AG04449 (cell line): ENCODE results near the gene ZBTB42.

Experiments
- CTCF ChIA-PET: fragments of 350-600 bp; formaldehyde crosslinking; extraction: SDS; loops from one replicate; lab custom pipeline; 2021; ENCODE audit warnings: antibody characterized with exemption; lab: Yijun Ruan, JAX
- POLR2A ChIA-PET: fragments of 400-600, 350-600 bp; formaldehyde crosslinking; extraction: SDS; loops from one replicate; lab custom pipeline; 2020; ENCODE audit warnings: antibody characterized with exemption, inconsistent platforms; lab: Yijun Ruan, JAX
- DNase-seq: peaks from one replicate; pipeline ENCODE4 v3.0.0-alpha.2; 2010; ENCODE audit warnings: low read depth, low spot score
- H3K4me3 ChIP-seq: 2 replicates; pipeline ENCODE4 v1.5.1; 2011; ENCODE audit warnings: low read depth, mild to moderate bottlenecking, control low read depth, low read length
- TF ChIP-seq, protein P1 (sequence below): IDR thresholded peaks from one replicate; pipeline ENCODE4 v1.5.1; 2011; ENCODE audit warnings: mild to moderate bottlenecking, moderate library complexity, low read length, control low read depth, inconsistent platforms; ENCODE audit not compliant: insufficient read depth; ENCODE audit errors: missing control alignments

ZBTB42 gene

DNA sequence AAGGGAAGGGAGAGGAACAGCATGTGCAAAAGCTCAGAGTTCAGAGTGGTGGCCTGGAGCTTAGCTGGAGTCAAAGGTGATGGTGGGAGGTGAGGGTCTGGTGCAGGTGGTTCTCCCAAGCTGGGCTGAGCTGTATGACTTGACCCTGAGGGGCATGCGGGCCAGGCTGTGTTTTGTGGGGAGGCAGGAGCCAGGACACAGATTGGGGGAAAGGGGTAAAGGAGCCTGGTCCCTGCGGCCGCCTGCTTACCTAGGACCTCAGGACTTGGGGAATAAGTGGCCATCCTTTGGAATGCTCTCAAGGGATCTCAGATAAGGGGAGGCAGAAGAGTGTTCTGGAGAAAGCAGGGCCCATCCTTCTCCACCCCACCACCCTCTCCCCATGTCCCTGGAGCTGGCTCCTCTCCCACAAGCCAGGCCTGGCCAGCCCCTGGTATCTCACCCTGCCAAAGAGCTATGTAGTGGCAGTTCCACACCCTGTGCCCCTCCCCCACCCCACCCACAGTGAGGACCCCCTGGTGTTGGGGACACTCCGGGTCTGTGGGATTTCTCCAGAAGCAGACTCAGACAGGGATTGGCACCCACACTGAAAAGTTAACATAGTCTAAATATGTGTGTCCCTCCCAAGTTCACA lies 44.2 kb downstream of the ZBTB42 start:
- CTCF ChIA-PET = interaction anchor here (1.2 to 2.9 kb wide), 3 partner anchors 14 to 77 kb away, joined by 5 to 15 read pairs (median 6); no protein-coding TSS in a partner anchor
- POLR2A ChIA-PET = no interaction called here

DNA sequence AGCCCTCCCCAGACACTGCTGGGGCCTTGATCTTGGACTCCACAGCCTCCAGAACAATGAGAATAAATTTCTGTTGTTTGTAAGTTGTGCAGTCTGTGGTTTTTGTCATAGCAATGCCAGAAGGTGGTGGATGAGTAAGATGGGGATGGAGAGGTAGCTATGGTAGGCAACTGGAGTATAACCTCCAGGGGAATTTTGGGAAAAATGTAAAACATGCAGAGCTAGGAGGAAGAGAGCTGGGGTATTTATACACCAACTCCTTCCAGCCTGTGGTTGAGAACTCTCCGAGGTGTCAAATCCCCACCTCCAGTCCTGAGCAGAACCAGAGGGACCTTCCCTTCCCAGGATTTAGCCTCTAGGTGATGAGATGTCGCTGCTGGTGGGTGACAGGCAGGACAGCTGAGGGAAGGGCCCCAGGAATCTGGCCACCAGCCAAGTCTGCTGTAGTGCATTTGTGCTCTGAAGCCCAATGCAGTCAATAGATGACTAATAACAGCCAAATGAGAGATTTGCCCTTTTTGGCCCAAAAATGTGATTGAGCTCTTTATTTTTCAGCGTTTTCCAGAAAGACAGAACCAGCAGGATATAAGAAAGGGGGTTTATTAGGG lies 45.0 kb downstream of the ZBTB42 start:
- POLR2A ChIA-PET = no interaction called here

More for the DNA sequence above, 44.2 kb downstream of the ZBTB42 start:
- no peak overlapping the region for H3K4me3 ChIP-seq
- TF ChIP-seq, protein P1, sequence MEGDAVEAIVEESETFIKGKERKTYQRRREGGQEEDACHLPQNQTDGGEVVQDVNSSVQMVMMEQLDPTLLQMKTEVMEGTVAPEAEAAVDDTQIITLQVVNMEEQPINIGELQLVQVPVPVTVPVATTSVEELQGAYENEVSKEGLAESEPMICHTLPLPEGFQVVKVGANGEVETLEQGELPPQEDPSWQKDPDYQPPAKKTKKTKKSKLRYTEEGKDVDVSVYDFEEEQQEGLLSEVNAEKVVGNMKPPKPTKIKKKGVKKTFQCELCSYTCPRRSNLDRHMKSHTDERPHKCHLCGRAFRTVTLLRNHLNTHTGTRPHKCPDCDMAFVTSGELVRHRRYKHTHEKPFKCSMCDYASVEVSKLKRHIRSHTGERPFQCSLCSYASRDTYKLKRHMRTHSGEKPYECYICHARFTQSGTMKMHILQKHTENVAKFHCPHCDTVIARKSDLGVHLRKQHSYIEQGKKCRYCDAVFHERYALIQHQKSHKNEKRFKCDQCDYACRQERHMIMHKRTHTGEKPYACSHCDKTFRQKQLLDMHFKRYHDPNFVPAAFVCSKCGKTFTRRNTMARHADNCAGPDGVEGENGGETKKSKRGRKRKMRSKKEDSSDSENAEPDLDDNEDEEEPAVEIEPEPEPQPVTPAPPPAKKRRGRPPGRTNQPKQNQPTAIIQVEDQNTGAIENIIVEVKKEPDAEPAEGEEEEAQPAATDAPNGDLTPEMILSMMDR = no peak
- DNase-seq = no peak

DNA sequence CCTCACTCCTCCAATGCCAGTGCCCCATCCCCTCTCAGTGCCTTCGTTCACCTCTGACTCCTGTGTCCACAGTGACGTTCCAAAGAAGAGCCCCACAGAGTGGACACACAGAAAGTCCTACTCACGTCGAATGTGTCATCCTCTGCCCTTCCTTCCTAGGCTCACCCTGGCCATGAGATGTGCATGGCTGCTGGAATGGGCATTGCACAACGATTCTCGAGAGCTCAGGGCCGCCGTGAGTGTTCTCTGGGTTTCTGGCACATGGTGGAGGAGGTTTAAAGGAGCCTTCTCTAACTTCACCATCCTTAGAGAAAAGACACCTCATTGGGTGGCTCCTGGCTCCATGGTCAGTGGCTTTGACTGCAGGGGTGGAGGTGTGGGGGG lies 51.4 kb downstream of the ZBTB42 start:
- TF ChIP-seq, protein P1 = no peak
- CTCF ChIA-PET = interaction anchor here (0.8 to 0.9 kb wide), 2 partner anchors 32 to 84 kb away, joined by 3 read pairs; no protein-coding TSS in a partner anchor
- no peak for DNase-seq
- no peak overlapping the region for H3K4me3 ChIP-seq
- POLR2A ChIA-PET = no interaction called here

More for the DNA sequence above, 45.0 kb downstream of the ZBTB42 start:
- no peak overlapping the region for H3K4me3 ChIP-seq
- CTCF ChIA-PET = interaction anchor here (1.2 to 2.9 kb wide), 3 partner anchors 15 to 77 kb away, joined by 5 to 15 read pairs (median 6); no protein-coding TSS in a partner anchor
- TF ChIP-seq, protein P1 = no peak
- no peak for DNase-seq
